ENCODE measurements around the gene BCAP31.
"Not testable (repeated sequence)": the region's sequence is repeated elsewhere in the genome, so short reads cannot be mapped to it uniquely, and the experiment has no call there.

- not testable (repeated sequence) for TF ChIP-seq CTCF (IDR thresholded peaks at IDR 0.05)
- TF ChIP-seq POLR2A (IDR thresholded peaks at IDR 0.05) = peak in 1 of 2 donors; percentile 20
Observed at GRCh38 chrX:153743468-153744209, 19.5 kb upstream of the BCAP31 start.

Data from thyroid gland (tissue), 4 donors.